HepG2 (cell line): ENCODE results near the gene CACNA1G. TPM values are rescaled to one million over a fixed set of nuclear protein-coding genes. Genes with fewer than 3 reads are reported as not detected.
A peak's percentile ranks its signal among the peaks of the same experiment; 100 is the strongest.

Source experiments
- ATF6 ChIP-seq: sonication (generic); formaldehyde crosslinking; conservative IDR thresholded peaks from 2 replicates; pipeline ENCODE4 v1.4.0; 2020; ENCODE audit warnings: missing genetic modification reagents
- BATF2 ChIP-seq: sonication (generic); formaldehyde crosslinking; IDR thresholded peaks from 2 replicates; pipeline ENCODE4 v1.8.0; 2022; ENCODE audit warnings: mild to moderate bottlenecking, missing genetic modification reagents, moderate library complexity
- BHLHE40 ChIP-seq: IDR thresholded peaks from 2 replicates; pipeline ENCODE4 v1.6.1; 2011; ENCODE audit warnings: low read length, improper control_type of control experiment
- DPF2 ChIP-seq: sonication (generic); formaldehyde crosslinking; IDR thresholded peaks from 2 replicates; pipeline ENCODE4 v1.4.0; 2020; ENCODE audit warnings: mild to moderate bottlenecking, low read depth, missing genetic modification reagents, borderline replicate concordance
- HOXD1 ChIP-seq: sonication (generic); formaldehyde crosslinking; IDR thresholded peaks from 2 replicates; pipeline ENCODE4 v1.5.0; 2020; ENCODE audit warnings: missing genetic modification reagents
- KLF15 ChIP-seq: sonication (generic); formaldehyde crosslinking; IDR thresholded peaks from 2 replicates; pipeline ENCODE4 v1.8.1; 2023; ENCODE audit warnings: borderline replicate concordance, mild to moderate bottlenecking, inconsistent platforms, missing genetic modification reagents, mixed read lengths
- MEF2D ChIP-seq: sonication (generic); formaldehyde crosslinking; IDR thresholded peaks from 2 replicates; pipeline ENCODE4 v1.5.1; 2020; ENCODE audit warnings: mild to moderate bottlenecking, missing genetic modification reagents
- NFKBIZ ChIP-seq: IDR thresholded peaks from 2 replicates; pipeline ENCODE4 v1.6.1; 2018; ENCODE audit warnings: missing genetic modification reagents, missing compliant biosample characterization
- POLR2G ChIP-seq: fragments of 200-400 bp; formaldehyde crosslinking; IDR thresholded peaks from 2 replicates; pipeline ENCODE4 v1.6.1; 2018; ENCODE audit warnings: mild to moderate bottlenecking, low read depth, low read length, moderate library complexity
- SP5 ChIP-seq: IDR thresholded peaks from 2 replicates; pipeline ENCODE4 v1.6.1; 2016; ENCODE audit warnings: low read depth, borderline replicate concordance
- STAT5B ChIP-seq: sonication (generic); formaldehyde crosslinking; IDR thresholded peaks from 2 replicates; pipeline ENCODE4 v1.4.0; 2020; ENCODE audit warnings: missing genetic modification reagents
- TFAP4 ChIP-seq: sonication (generic); IDR thresholded peaks from 2 replicates; pipeline ENCODE4 v1.6.1; 2016; ENCODE audit warnings: low read depth, borderline replicate concordance
- ZBTB34 ChIP-seq: sonication (generic); formaldehyde crosslinking; IDR thresholded peaks from 2 replicates; pipeline ENCODE4 v1.8.0; 2022; ENCODE audit warnings: mild to moderate bottlenecking, missing genetic modification reagents
- ZBTB44 ChIP-seq: sonication (generic); formaldehyde crosslinking; IDR thresholded peaks from 2 replicates; pipeline ENCODE4 v1.4.0; 2020; ENCODE audit warnings: missing genetic modification reagents
- ZFY ChIP-seq: sonication (generic); formaldehyde crosslinking; IDR thresholded peaks from 2 replicates; pipeline ENCODE4 v1.4.0; 2020; ENCODE audit warnings: missing genetic modification reagents
- ZKSCAN1 ChIP-seq: fragments of 150-350 bp; IDR thresholded peaks from 2 replicates; pipeline ENCODE4 v1.6.1; 2014; ENCODE audit warnings: low read length
- ZNF234 ChIP-seq: sonication (generic); formaldehyde crosslinking; conservative IDR thresholded peaks from 2 replicates; pipeline ENCODE4 v1.5.1; 2020; ENCODE audit warnings: mild to moderate bottlenecking, missing genetic modification reagents
- ZNF296 ChIP-seq: sonication (generic); formaldehyde crosslinking; conservative IDR thresholded peaks from 2 replicates; pipeline ENCODE4 v1.5.0; 2020; ENCODE audit warnings: mild to moderate bottlenecking, missing genetic modification reagents
- ZNF350 ChIP-seq: sonication (generic); formaldehyde crosslinking; IDR thresholded peaks from 2 replicates; pipeline ENCODE4 v1.4.0; 2020; ENCODE audit warnings: mild to moderate bottlenecking, low read depth, missing genetic modification reagents, borderline replicate concordance
- ZNF574 ChIP-seq: sonication (generic); formaldehyde crosslinking; IDR thresholded peaks from 2 replicates; pipeline ENCODE4 v1.4.0; 2020; ENCODE audit warnings: missing genetic modification reagents
- polyA plus RNA-seq, 8 experiments: library from polyadenylated mRNA; depleted of rRNA in 3 of 8; stranded (reverse) in 7 of 8; unstranded in 1 of 8; fragments of >200 nt; fragmentation: Illumina TruSeq in 4 of 8; extraction: Trizol in 4 of 8; gene quantifications; 2 replicates each; pipeline versions ENCODE4 v1.2.1 to v1.2.3, GENCODE V29; 2011 to 2016; ENCODE audit warnings: low read depth in 4 of 8, missing spikeins in 1 of 8, mixed read lengths in 1 of 8; ENCODE audit not compliant: insufficient read depth in 1 of 8
- total RNA-seq, 5 experiments: library from RNA; depleted of rRNA; stranded (reverse); fragments of >200 nt; fragmentation: Illumina TruSeq; extraction: Trizol; gene quantifications; 2 replicates each; pipeline ENCODE4 v1.2.3, GENCODE V29; 2016; ENCODE audit warnings: low read depth in 1 of 5

Gene CACNA1G
- total and polyA plus RNA-seq, 2 of the 13 experiments (the other 11 are each of a cell fraction or from before 2014, with no cell fraction given) = 0.02 TPM; not detected in 1

- no peak for TF ChIP-seq ZNF350
- no peak for TF ChIP-seq STAT5B (CRISPR knock-in tag)
- 0 out of 2 replicates have a peak, but pooled peaks have one; percentile 13 for TF ChIP-seq ZBTB34 (CRISPR knock-in tag)
- no peak for TF ChIP-seq BHLHE40
- TF ChIP-seq ZNF574 (CRISPR knock-in tag) = no peak
- TF ChIP-seq TFAP4 = peak; percentile 6; the same call in 1 of the 2 replicates
- TF ChIP-seq KLF15 = no peak
- TF ChIP-seq POLR2G = 0 out of 2 replicates have a peak, but pooled peaks have one; percentile 3
- TF ChIP-seq ZNF234 = no peak
- TF ChIP-seq ZBTB44 (CRISPR knock-in tag) = no peak
- no peak for TF ChIP-seq BATF2 (CRISPR knock-in tag)
- TF ChIP-seq MEF2D = no peak
- TF ChIP-seq ZNF296 = no peak
- no peak for TF ChIP-seq ZKSCAN1
- no peak for TF ChIP-seq DPF2 (CRISPR knock-in tag)
- TF ChIP-seq NFKBIZ (CRISPR knock-in tag) = no peak
- TF ChIP-seq SP5 (CRISPR knock-in tag) = no peak
- TF ChIP-seq ZFY (CRISPR knock-in tag) = no peak
- TF ChIP-seq ATF6 = no peak
- TF ChIP-seq HOXD1 (CRISPR knock-in tag) = no peak
These were observed 74.6 kb downstream of the CACNA1G start (continued) for GRCh38 chr17:50634915-50635731.
